WTC11 (cell line): Measurements from ENCODE around the gene PRR5L. TPM values are rescaled to one million over a fixed set of nuclear protein-coding genes. Genes with fewer than 3 reads are reported as not detected.
A peak's percentile ranks its signal among the peaks of the same experiment; 100 is the strongest.

Experiments used
- ATAC-seq: fragments of 200-7000 bp; cut with Tn5 transposase; 2 replicates; pipeline ENCODE4 v1.10.0; 2021; ENCODE audit warnings: mild to moderate bottlenecking, moderate library complexity
- CTCF ChIA-PET: fragments of 300-600 bp; sonication (Branson Sonifier 250); formaldehyde crosslinking; loops from one replicate; lab custom pipeline; 2021; ENCODE audit warnings: antibody characterized with exemption; lab: Charles Lee
- POLR2A ChIA-PET: fragments of 350-600 bp; sonication (Branson Sonifier 250); formaldehyde crosslinking; loops from one replicate; lab custom pipeline; 2021; ENCODE audit warnings: antibody characterized with exemption; lab: Charles Lee
- DNase-seq: peaks from one replicate; pipeline ENCODE4 v3.0.0; 2021; ENCODE audit warnings: low spot score
- H3K27ac Mint-ChIP-seq: 2 replicates; pipeline ENCODE4 v1.8.0; 2021; ENCODE audit warnings: mixed read lengths
- H3K27me3 Mint-ChIP-seq: 2 replicates; pipeline ENCODE4 v1.8.0; 2021; ENCODE audit warnings: low read depth, mild to moderate bottlenecking, moderate library complexity, mixed read lengths
- H3K36me3 Mint-ChIP-seq: 2 replicates; pipeline ENCODE4 v1.8.0; 2021; ENCODE audit warnings: mixed read lengths
- H3K4me1 Mint-ChIP-seq: 2 replicates; pipeline ENCODE4 v1.8.0; 2022; ENCODE audit warnings: mixed read lengths
- H3K4me3 Mint-ChIP-seq: 2 replicates; pipeline ENCODE4 v1.8.0; 2021; ENCODE audit warnings: mild to moderate bottlenecking, moderate library complexity, mixed read lengths
- H3K9me3 Mint-ChIP-seq: 2 replicates; pipeline ENCODE4 v1.8.0; 2021; ENCODE audit warnings: mixed read lengths
- ATF1 ChIP-seq: sonication (generic); formaldehyde crosslinking; IDR thresholded peaks from 2 replicates; pipeline ENCODE4 v1.8.1; 2023; ENCODE audit warnings: mild to moderate bottlenecking, moderate library complexity, missing genetic modification reagents
- CTCF ChIP-seq: fragments of 200-600 bp; IDR thresholded peaks from 2 replicates; pipeline ENCODE4 v1.8.0; 2022; ENCODE audit warnings: antibody characterized with exemption
- ETV6 ChIP-seq: sonication (generic); formaldehyde crosslinking; IDR thresholded peaks from 2 replicates; pipeline ENCODE4 v1.8.1; 2022; ENCODE audit warnings: mild to moderate bottlenecking, missing genetic modification reagents
- FOXP4 ChIP-seq: sonication (generic); formaldehyde crosslinking; IDR thresholded peaks from 2 replicates; pipeline ENCODE4 v1.8.0; 2022; ENCODE audit warnings: mild to moderate bottlenecking, missing genetic modification reagents
- JAZF1 ChIP-seq: fragments of 250-450 bp; sonication (Bioruptor Pico); IDR thresholded peaks from 2 replicates; pipeline ENCODE4 v1.9.0; 2021; ENCODE audit warnings: moderate library complexity, mild to moderate bottlenecking, inconsistent platforms
- MYBL2 ChIP-seq: sonication (generic); formaldehyde crosslinking; IDR thresholded peaks from 2 replicates; pipeline ENCODE4 v1.8.1; 2023; ENCODE audit warnings: mild to moderate bottlenecking, moderate library complexity, missing genetic modification reagents
- STAT6 ChIP-seq: sonication (generic); formaldehyde crosslinking; conservative IDR thresholded peaks from 2 replicates; pipeline ENCODE4 v1.8.1; 2023; ENCODE audit warnings: mild to moderate bottlenecking, low read depth, missing genetic modification reagents, moderate library complexity
- USF2 ChIP-seq: sonication (generic); formaldehyde crosslinking; IDR thresholded peaks from 2 replicates; pipeline ENCODE4 v1.8.1; 2023; ENCODE audit warnings: mild to moderate bottlenecking, missing genetic modification reagents, moderate library complexity
- ZNF281 ChIP-seq: sonication (generic); formaldehyde crosslinking; IDR thresholded peaks from 2 replicates; pipeline ENCODE4 v1.8.0; 2023; ENCODE audit warnings: mild to moderate bottlenecking, missing genetic modification reagents
- ZNF396 ChIP-seq: fragments of 250-450 bp; sonication (Bioruptor Pico); IDR thresholded peaks from 2 replicates; pipeline ENCODE4 v1.8.0; 2021; ENCODE audit warnings: mild to moderate bottlenecking, moderate library complexity, borderline replicate concordance
- ZNF425 ChIP-seq: fragments of 250-450 bp; sonication (Bioruptor Pico); conservative IDR thresholded peaks from 2 replicates; pipeline ENCODE4 v1.9.0; 2021; ENCODE audit warnings: mild to moderate bottlenecking
- total RNA-seq: library from RNA; stranded (reverse); gene quantifications from 3 replicates; pipeline ENCODE4 v1.2.3, GENCODE V29; 2021

The PRR5L gene
- total RNA-seq, 1 experiment from 2014 or later, result 3.9 TPM

GRCh38 chr11:36467916-36468315, 171.8 kb downstream of the PRR5L start (continued):
- TF ChIP-seq ZNF425 (no peak), STAT6 (CRISPR knock-in tag) (no peak), MYBL2 (CRISPR knock-in tag) (no peak), ZNF281 (CRISPR knock-in tag) (no peak), ZNF396 (CRISPR knock-in tag) (no peak), ETV6 (CRISPR knock-in tag) (no peak), USF2 (CRISPR knock-in tag) (no peak), ATF1 (CRISPR knock-in tag) (no peak)
- TF ChIP-seq, all 79 proteins: peak for 0

- Mint-ChIP-seq H3K4me3 (no peak overlapping the region), H3K9me3 (no peaks in the 10 kb centered on the region), H3K27ac (no peak overlapping the region), H3K27me3 (peaks cover 13% of the 10 kb centered on the region), H3K36me3 (no peaks in the 10 kb centered on the region), H3K4me1 (peaks cover 7% of the 10 kb centered on the region; the same call in 1 of the 2 replicates)
- POLR2A ChIA-PET, result interaction anchor here (1.1 kb wide), 1 partner anchor 93 kb away, joined by 3 read pairs; no protein-coding TSS in a partner anchor
- ATAC-seq, result peak; percentile 96
- DNase-seq, result peak; percentile 92
- CTCF ChIA-PET, result interaction anchor here (0.6 to 3.6 kb wide), 16 partner anchors 9 to 179 kb away, joined by 3 to 32 read pairs (median 4); partner anchors contain the start of gene TRAF6
- TF ChIP-seq FOXP4 (CRISPR knock-in tag), result no peak
- peak; percentile 70 for TF ChIP-seq CTCF
- TF ChIP-seq JAZF1 (CRISPR knock-in tag), result no peak
These were observed 173.0 kb downstream of the PRR5L start for GRCh38 chr11:36469063-36469462.
